GM19397 (cell line): ENCODE results near the gene CAMTA1.
"Not testable (repeated sequence)": the region's sequence is repeated elsewhere in the genome, so short reads cannot be mapped to it uniquely, and the experiment has no call there.

Experiments used
- ATAC-seq: cut with Tn5 transposase; IDR thresholded peaks from one replicate; pipeline ENCODE4 v1.9.1; 2021; ENCODE audit warnings: mild to moderate bottlenecking, moderate library complexity; ENCODE audit not compliant: unreplicated experiment

Gene CAMTA1

GRCh38 chr1:7322912-7323311 lies 537.7 kb downstream of the CAMTA1 start:
- ATAC-seq: no peak

- no peak for ATAC-seq
Measured at GRCh38 chr1:7325254-7325653, 540.0 kb downstream of the CAMTA1 start.

GRCh38 chr1:7326366-7326765 lies 541.1 kb downstream of the CAMTA1 start:
- no peak for ATAC-seq

- no peak for ATAC-seq
Measured at GRCh38 chr1:7327849-7328248, 542.6 kb downstream of the CAMTA1 start.

- no peak for ATAC-seq
Measured at GRCh38 chr1:7329868-7330615, 544.8 kb downstream of the CAMTA1 start.

GRCh38 chr1:7330726-7331125 lies 545.5 kb downstream of the CAMTA1 start:
- not testable (repeated sequence) for ATAC-seq

GRCh38 chr1:7331926-7332535 lies 546.8 kb downstream of the CAMTA1 start:
- ATAC-seq: no peak

- no peak for ATAC-seq
Measured at GRCh38 chr1:7333094-7333493, 547.8 kb downstream of the CAMTA1 start.

GRCh38 chr1:7333620-7334019 lies 548.4 kb downstream of the CAMTA1 start:
- ATAC-seq: no peak

- no peak for ATAC-seq
Measured at GRCh38 chr1:7334475-7335035, 549.3 kb downstream of the CAMTA1 start.

GRCh38 chr1:7335224-7335879 lies 550.1 kb downstream of the CAMTA1 start:
- no peak for ATAC-seq

- no peak for ATAC-seq
Measured at GRCh38 chr1:7338439-7338838, 553.2 kb downstream of the CAMTA1 start.

- no peak for ATAC-seq
Measured at GRCh38 chr1:7339014-7339413, 553.8 kb downstream of the CAMTA1 start.

GRCh38 chr1:7339953-7340352 lies 554.7 kb downstream of the CAMTA1 start:
- ATAC-seq: no peak

- ATAC-seq: no peak
Measured at GRCh38 chr1:7341145-7341905, 556.1 kb downstream of the CAMTA1 start.

GRCh38 chr1:7343882-7344281 lies 558.6 kb downstream of the CAMTA1 start:
- no peak for ATAC-seq

GRCh38 chr1:7344299-7344698 lies 559.0 kb downstream of the CAMTA1 start:
- no peak for ATAC-seq

- no peak for ATAC-seq
Measured at GRCh38 chr1:7345516-7345915, 560.3 kb downstream of the CAMTA1 start.

- ATAC-seq: no peak
Measured at GRCh38 chr1:7346070-7346596, 560.9 kb downstream of the CAMTA1 start.

- no peak for ATAC-seq
Measured at GRCh38 chr1:7346600-7347570, 561.6 kb downstream of the CAMTA1 start.
